ENCODE results near the gene CYB5R4.
"Not testable (repeated sequence)": the region's sequence is repeated elsewhere in the genome, so short reads cannot be mapped to it uniquely, and the experiment has no call there.

Gene CYB5R4

DNA sequence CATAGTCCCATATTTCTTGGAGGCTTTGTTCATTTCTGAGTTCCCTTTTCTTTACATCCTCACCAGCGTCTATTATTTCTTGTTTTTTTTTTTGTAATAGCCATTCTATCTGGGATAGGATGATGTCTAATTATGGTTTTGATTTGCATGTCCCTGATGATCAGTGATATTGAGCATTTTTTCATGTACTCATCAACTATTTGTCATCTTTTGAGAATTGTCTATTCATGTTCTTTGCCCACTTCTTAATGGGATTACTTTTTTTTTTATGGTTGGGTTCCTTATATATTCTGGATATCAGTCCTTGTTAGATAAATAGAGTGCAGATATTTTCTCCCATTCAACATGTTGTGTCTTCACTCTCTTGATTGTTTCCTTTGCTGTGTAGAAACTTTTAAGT is 42.1 kb downstream of the CYB5R4 start:
- H3K4me2 ChIP-seq (ENCODE audit: low read length), result no peak overlapping the region
- no peaks in the 10 kb centered on the region for H3K4me1 ChIP-seq (ENCODE audit: low read length)
- H2AFZ ChIP-seq (ENCODE audit: low read depth, low read length), result no peak overlapping the region
- no peak overlapping the region for H3K9ac ChIP-seq (ENCODE audit: low read length)
- no peak overlapping the region for H3K27ac ChIP-seq (ENCODE audit: low read length)
- H3K4me3 ChIP-seq (ENCODE audit: low read length), result no peak overlapping the region
- peaks cover 52% of the 10 kb centered on the region for H3K79me2 ChIP-seq (ENCODE audit: low read length)
- H3K36me3 ChIP-seq (replicated peaks; ENCODE audit: low read depth, low read length), result peaks cover 19% of the 10 kb centered on the region
- H3K27me3 ChIP-seq (ENCODE audit: low read depth, low read length), result no peaks in the 10 kb centered on the region
- H3K9me3 ChIP-seq (ENCODE audit: insufficient read depth, low read length), result peaks cover 16% of the 10 kb centered on the region; the same call in 1 of the 2 replicates
- H4K20me1 ChIP-seq (ENCODE audit: insufficient read depth, low read length), result peaks cover 12% of the 10 kb centered on the region; the same call in 1 of the 2 replicates
- TF ChIP-seq EZH2phosphoT487 (IDR thresholded peaks at IDR 0.05; ENCODE audit: low read depth), result no peak
- TF ChIP-seq, protein P1, sequence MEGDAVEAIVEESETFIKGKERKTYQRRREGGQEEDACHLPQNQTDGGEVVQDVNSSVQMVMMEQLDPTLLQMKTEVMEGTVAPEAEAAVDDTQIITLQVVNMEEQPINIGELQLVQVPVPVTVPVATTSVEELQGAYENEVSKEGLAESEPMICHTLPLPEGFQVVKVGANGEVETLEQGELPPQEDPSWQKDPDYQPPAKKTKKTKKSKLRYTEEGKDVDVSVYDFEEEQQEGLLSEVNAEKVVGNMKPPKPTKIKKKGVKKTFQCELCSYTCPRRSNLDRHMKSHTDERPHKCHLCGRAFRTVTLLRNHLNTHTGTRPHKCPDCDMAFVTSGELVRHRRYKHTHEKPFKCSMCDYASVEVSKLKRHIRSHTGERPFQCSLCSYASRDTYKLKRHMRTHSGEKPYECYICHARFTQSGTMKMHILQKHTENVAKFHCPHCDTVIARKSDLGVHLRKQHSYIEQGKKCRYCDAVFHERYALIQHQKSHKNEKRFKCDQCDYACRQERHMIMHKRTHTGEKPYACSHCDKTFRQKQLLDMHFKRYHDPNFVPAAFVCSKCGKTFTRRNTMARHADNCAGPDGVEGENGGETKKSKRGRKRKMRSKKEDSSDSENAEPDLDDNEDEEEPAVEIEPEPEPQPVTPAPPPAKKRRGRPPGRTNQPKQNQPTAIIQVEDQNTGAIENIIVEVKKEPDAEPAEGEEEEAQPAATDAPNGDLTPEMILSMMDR (IDR thresholded peaks at IDR 0.05; ENCODE audit: low read depth, low read length), result no peak

DNA sequence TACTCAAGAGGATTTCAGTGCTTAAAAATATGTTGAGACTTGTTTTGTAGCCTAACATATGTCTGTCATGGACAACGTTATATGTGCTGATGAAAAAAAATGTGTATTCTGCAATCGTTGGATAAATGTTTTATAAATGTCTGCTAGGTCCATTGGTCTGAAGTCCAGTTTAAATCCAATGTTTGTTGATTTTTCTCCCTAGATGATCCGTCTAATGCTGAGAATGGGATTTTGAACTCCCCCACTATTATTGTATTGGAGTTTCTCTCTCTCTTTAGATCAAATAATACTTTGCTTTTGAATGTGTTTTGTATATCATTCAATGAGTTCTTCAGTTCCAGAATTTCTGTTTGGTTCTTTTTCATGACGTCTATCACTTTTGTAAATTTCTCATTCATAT is 44.9 kb downstream of the CYB5R4 start:
- no peak overlapping the region for H3K4me3 ChIP-seq (ENCODE audit: low read length)

DNA sequence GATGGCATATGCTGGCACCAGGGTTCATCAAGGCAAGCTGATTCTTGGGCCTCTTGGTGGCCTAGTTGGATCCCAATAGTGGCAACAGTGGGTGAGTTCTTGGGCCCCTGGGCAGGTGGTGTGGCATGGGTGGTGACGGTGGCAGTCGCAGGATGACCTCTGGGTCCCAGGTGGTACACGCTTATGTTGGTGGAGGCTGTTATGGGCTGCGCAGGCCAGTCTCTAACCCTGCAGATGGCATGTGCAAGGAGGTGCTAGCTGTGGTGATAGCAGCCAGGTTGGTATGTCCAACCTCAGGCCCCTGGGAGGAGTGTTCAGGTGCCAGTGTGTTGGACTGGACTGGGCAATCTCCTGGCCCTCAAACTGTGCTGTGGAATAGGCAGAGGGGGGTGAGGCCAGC is 46.2 kb downstream of the CYB5R4 start:
- H3K79me2 ChIP-seq (ENCODE audit: low read length), result peaks cover 67% of the 10 kb centered on the region
- peaks cover 23% of the 10 kb centered on the region for H3K36me3 ChIP-seq (replicated peaks; ENCODE audit: low read depth, low read length)

More for the DNA sequence above, 44.9 kb downstream of the CYB5R4 start:
- H3K9ac ChIP-seq (ENCODE audit: low read length), result no peak overlapping the region
- H3K27ac ChIP-seq (ENCODE audit: low read length), result no peak overlapping the region
- peaks cover 18% of the 10 kb centered on the region; the same call in 1 of the 2 replicates for H4K20me1 ChIP-seq (ENCODE audit: insufficient read depth, low read length)
- H3K27me3 ChIP-seq (ENCODE audit: low read depth, low read length), result no peaks in the 10 kb centered on the region
- peaks cover 15% of the 10 kb centered on the region; the same call in 1 of the 2 replicates for H3K9me3 ChIP-seq (ENCODE audit: insufficient read depth, low read length)
- no peak overlapping the region for H3K4me2 ChIP-seq (ENCODE audit: low read length)
- H3K4me1 ChIP-seq (ENCODE audit: low read length), result no peaks in the 10 kb centered on the region
- TF ChIP-seq, protein P1 (IDR thresholded peaks at IDR 0.05; ENCODE audit: low read depth, low read length), result no peak
- no peak for TF ChIP-seq EZH2phosphoT487 (IDR thresholded peaks at IDR 0.05; ENCODE audit: low read depth)
- peaks cover 64% of the 10 kb centered on the region for H3K79me2 ChIP-seq (ENCODE audit: low read length)
- peaks cover 23% of the 10 kb centered on the region for H3K36me3 ChIP-seq (replicated peaks; ENCODE audit: low read depth, low read length)
- H2AFZ ChIP-seq (ENCODE audit: low read depth, low read length), result no peak overlapping the region

DNA sequence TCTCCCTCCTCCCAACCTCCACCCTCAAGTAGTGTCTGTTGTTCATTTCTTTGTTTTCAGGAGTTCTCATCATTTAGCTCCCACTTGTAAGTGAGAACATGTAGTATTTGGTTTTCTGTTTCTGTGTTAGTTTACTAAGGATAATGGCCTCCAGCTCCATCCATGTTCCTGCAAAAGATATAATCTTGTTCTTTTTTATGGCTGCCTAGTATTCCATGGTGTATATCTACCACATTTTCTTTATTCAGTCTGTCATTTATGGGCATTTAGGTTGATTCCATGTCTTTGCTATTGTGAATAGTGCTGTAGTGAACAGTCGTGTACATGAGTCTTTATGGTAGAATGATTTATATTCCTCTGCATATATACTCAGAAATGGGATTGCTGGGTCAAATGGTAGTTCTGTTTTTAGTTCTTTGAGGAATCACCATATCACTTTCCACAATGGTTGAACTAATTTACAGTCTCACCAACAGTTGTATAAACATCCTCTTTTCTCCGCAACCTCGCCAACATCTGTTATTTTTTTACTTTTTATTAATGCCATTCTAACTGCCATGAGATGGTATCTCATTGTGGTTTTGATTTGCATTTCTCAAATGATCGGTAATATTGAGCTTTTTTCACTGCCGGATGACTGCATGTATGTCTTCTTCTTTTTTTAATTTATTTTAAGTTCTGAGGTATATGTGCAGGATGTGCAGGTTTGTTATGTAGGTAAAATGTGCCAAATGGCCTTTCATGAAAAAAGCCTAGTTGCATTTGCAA is 48.3 kb downstream of the CYB5R4 start:
- Histone ChIP-seq H3K9me3 (ENCODE audit: insufficient read depth, low read length) (peaks cover 15% of the 10 kb centered on the region; the same call in 1 of the 2 replicates), H3K79me2 (ENCODE audit: low read length) (peaks cover 54% of the 10 kb centered on the region), H3K36me3 (replicated peaks; ENCODE audit: low read depth, low read length) (peaks cover 14% of the 10 kb centered on the region), H4K20me1 (ENCODE audit: insufficient read depth, low read length) (peaks cover 20% of the 10 kb centered on the region; the same call in 1 of the 2 replicates)
- not testable (repeated sequence) for H3K4me3 ChIP-seq (ENCODE audit: low read length); H3K4me2 ChIP-seq (ENCODE audit: low read length); H2AFZ ChIP-seq (ENCODE audit: low read depth, low read length); H3K4me1 ChIP-seq (ENCODE audit: low read length); H3K27me3 ChIP-seq (ENCODE audit: low read depth, low read length); H3K9ac ChIP-seq (ENCODE audit: low read length); H3K27ac ChIP-seq (ENCODE audit: low read length)

More for the DNA sequence above, 46.2 kb downstream of the CYB5R4 start:
- H2AFZ ChIP-seq (ENCODE audit: low read depth, low read length), result no peak overlapping the region
- H3K27ac ChIP-seq (ENCODE audit: low read length), result no peak overlapping the region
- H3K4me2 ChIP-seq (ENCODE audit: low read length), result no peak overlapping the region
- no peak overlapping the region for H3K4me3 ChIP-seq (ENCODE audit: low read length)
- no peak overlapping the region for H3K9ac ChIP-seq (ENCODE audit: low read length)
- H3K9me3 ChIP-seq (ENCODE audit: insufficient read depth, low read length), result peaks cover 15% of the 10 kb centered on the region; the same call in 1 of the 2 replicates
- H3K4me1 ChIP-seq (ENCODE audit: low read length), result peaks cover 7% of the 10 kb centered on the region
- H4K20me1 ChIP-seq (ENCODE audit: insufficient read depth, low read length), result peaks cover 25% of the 10 kb centered on the region; the same call in 1 of the 2 replicates
- no peaks in the 10 kb centered on the region for H3K27me3 ChIP-seq (ENCODE audit: low read depth, low read length)
- TF ChIP-seq, protein P1 (IDR thresholded peaks at IDR 0.05; ENCODE audit: low read depth, low read length), result no peak
- no peak for TF ChIP-seq EZH2phosphoT487 (IDR thresholded peaks at IDR 0.05; ENCODE audit: low read depth)
